NCI-H69 (cell line): ENCODE results near the gene CRIP1.
A peak's percentile ranks its signal among the peaks of the same experiment; 100 is the strongest.

ENCODE experiments used
- DNase-seq: peaks from one replicate; lab custom pipeline; 2025; lab: John Stamatoyannopoulos, UW

Gene CRIP1

DNA sequence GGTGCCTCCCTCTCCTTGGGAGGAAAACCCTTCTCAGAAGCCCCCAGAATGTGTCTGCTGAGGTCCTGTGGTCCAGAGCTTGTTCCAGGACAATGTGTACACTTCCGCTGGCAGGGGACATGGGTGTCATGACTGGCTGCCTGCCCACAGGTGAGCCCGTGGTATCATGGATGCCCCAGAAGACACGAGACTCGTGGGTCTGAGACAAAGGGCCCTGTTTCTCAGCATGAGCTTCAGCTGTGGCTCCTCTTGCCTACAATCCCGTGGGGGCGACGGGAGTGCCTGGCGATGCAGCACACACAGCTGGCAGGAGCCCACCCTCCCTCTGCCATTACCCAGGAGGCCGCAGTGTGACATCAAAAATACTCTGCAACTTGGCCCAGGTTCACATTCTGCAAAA, 46.7 kb downstream of the CRIP1 start:
- DNase-seq, result no peak

DNA sequence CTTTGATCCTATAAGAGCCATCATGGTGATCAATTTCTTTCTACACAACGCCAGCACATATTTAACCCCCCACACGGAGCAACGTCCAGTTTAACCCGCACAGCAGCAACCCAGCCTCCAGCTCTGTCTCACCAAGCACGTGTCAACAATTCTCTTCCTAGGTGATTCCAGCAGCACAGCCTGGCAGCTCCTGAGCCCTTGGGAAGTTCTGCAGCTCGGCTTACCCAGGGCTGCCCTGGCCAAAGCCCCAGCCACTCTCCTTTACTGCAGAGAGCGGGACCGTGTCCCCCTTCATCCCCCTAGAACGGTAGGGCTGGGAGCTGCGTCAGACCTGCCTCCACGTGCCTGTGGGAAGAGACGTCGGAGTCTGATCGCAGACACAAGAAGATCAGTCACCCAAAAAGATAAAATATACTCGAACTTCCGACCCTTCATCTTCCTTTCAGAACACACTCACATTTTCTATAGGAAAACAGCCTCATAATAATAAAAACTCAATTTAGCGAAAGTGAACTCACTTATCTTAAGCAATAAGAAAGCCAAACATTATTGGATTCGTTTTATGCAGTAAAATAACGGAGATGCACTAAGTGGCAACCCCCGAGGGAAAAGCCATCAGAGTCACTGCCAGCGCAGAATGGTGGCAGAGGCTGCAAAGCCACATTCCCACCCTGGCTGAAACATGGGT, 47.3 kb downstream of the CRIP1 start:
- no peak for DNase-seq

DNA sequence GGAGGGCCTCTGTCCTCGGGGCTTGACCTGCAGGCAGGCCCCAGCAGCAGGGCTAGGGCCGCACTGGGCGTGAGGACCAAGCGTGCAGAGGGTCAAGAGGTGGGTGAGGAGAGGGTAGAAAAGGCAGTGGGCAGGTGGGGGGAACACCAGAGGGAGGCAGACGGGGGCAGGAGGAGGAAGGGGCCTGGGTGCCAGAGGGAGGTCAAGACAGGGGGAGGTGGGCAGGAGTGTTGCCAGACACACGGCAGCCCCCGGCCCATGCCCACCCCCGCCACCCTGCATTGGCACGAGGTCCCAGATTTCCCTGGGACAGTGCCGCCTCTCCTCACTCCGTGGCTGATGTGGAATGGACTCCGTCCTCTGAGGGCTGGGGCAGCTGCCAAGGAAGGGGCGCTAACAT, 47.9 kb downstream of the CRIP1 start:
- no peak for DNase-seq

DNA sequence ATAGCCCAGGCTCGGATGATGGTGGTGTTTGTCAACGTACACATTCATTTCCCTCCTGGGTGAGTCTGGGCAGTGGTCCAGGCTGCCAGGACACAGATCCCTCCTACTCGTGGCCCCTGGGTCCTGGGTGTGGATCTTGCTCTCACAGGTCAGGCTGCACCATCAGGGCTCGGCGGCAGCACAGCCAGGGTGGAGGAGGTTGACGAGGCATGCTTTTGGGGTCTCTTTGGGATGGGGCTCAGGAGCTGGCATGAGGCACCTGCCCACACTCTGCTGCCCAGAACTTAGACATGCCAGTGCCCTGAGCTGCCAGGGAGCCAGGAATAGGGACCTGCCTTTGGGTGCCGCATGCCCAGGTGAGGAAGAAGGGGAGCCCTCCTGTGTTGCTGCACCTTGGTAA, 49.4 kb downstream of the CRIP1 start:
- DNase-seq, result peak; percentile 16

DNA sequence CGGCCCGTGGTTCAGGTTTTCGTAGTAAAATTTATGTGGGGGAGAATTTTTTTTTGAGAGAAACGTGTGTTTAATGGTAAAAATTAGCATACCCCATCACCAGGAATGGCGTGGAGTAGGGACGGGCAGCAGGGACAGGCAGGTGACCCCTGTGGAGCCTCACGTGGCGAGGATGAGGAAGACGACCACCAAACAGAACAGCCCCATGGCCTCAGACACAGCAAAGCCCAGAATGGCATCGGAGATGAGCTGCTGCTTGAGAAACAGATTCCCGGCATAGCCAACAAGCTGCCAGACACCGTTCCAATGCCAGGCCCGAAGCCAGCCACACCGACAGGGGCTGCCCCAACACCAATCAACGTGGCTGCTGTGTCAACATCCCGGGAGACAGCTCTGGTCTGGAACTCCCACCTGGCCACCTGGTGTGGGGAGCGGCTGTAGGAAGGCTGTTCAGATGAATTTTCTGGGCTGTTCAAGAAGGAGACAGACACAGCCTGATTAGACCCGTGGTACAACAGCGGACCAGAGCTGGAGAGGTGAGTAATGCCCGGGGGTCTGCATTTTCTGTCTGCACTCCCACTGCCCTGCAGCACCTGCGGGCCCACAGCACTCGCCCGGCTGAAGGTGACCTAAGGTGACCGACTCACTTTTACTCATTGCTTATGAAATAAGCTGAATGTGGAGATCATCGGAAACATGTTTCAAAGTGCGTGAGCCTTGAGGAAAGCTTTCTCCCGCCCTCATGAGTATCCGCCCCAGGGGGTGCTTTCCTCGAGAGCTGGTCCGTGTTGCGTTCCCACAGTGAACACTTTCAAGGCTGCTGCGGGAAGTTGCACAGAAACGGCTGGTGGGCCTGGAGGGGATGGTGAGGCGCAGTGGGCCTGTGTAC, 50.2 kb downstream of the CRIP1 start:
- peak; percentile 72 for DNase-seq

DNA sequence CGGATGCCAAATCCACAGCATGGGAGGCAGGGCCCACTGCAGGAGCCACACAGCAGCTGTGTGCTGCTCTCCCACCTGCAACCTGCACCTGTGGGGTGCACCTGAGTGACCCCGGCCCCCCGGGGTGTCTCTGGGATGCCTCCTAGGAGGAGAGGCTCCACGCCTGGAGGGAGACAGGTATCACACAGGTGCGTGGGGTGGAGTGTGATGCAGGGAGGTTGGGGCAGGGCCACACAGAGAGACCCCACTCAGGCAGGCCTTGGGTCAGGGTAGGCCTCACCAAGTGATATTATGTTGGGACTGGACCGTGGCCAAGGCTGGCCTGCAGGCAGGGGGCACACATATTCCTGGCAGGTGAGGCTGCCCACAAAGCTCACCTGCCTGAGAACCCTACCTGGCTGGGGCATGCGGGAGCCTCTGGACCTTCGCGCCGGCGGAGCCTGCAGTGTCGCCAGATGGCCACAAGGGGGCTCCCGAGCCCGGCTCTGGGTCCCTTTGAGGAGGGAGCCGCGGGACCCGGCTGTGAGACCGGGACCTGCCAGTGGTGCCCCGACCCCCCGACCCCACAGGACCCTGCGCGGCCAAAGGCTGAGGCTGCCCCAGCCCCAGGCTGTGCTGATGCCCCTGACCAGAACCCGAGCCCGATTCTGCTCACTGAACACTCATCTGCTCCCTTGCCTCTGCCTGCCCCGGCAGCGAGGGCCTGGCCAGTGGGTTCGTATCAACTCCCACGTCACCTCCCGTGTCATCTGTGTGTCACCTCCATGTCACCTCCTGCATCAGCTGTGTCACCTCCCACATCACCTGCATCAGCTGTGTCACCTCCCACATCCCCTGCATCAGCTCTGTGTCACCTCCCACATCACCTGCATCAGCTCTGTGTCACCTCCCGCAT, 51.1 kb downstream of the CRIP1 start:
- peak; percentile 65 for DNase-seq
